ENCODE measurements around the gene FHOD1.

The FHOD1 gene

DNA sequence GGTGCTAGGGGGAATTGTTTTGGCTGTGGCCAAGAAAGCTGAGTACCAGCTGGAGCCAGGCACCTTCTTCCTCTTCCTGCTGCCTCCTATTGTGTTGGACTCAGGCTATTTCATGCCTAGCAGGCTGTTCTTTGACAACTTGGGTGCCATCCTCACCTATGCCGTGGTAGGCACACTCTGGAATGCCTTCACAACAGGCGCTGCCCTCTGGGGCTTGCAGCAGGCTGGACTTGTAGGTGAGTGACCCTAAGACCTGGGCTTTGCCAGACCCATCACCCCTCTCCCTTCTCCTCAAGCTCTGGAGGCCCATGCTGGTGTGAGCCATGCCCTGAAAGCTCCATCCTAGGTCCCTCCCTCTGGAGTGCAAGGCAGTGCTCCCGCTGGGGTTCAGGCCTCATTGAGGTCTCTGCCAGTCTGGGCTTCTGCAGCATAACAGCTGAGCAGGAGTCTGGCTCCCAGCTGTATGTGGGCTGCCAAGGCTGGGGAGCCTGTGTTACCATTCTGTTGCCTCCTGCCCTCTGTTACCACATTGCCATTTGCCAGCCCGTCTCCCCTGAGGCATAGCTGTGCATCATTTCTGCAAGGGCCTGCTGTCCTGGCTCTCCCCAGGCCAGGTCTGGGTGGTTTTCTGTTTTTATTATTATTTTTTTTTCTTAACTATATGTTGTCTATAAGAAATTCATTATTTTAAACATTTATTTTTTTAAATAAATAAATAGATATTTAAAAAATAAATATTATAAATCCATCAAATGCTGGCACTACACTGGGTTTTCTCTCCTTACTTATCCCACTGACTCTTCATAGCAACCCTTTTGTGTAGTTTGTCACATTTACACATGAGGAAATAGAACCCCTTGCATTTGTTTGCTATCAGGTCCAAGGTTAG lies 5.6 kb upstream of the FHOD1 start:
- no peak overlapping the region for H3K4me3 ChIP-seq (ENCODE audit: low read length in 2 of 2)
- peak overlapping the region; percentile 19 for H3K18ac ChIP-seq (ENCODE audit: low read length)
- H4K8ac ChIP-seq (ENCODE audit: low read depth, low read length), result no peak overlapping the region
- no peak overlapping the region for H2BK12ac ChIP-seq (ENCODE audit: low read length)
- H3K36me3 ChIP-seq (replicated peaks in 1 of 2; ENCODE audit: control insufficient read depth in 2 of 2, insufficient read depth in 2 of 2, low read length in 2 of 2), result no peaks in the 10 kb centered on the region
- no CpG with 5 or more reads among the region's 4 CpGs for WGBS, 2 donors (ENCODE audit: extremely low coverage in 2 of 2, insufficient read length in 2 of 2, insufficient replicate concordance in 1 of 2)
- no peak overlapping the region for H3K27ac ChIP-seq (replicated peaks; ENCODE audit: low read length)
- peaks cover 0 to 29% (median 7%) of the 10 kb centered on the region in 3 experiments for H3K27me3 ChIP-seq (ENCODE audit: control insufficient read depth in 3 of 3, insufficient read depth in 3 of 3, low read depth in 1 of 3, low read length in 3 of 3)
- H3K79me1 ChIP-seq (ENCODE audit: low read depth, low read length), result no peaks in the 10 kb centered on the region
- peak overlapping the region; percentile 38 for H3K4ac ChIP-seq (ENCODE audit: low read length)
- peak overlapping the region; percentile 48 for H2BK120ac ChIP-seq (ENCODE audit: low read depth, low read length)
- no peak overlapping the region for H2BK15ac ChIP-seq (ENCODE audit: low read length)
- H3K14ac ChIP-seq (ENCODE audit: low read length), result no peak overlapping the region
- H3K4me2 ChIP-seq (ENCODE audit: insufficient read depth, low read length, poor library complexity, severe bottlenecking), result no peak overlapping the region
- DNase-seq (ENCODE audit: low spot score), result no peak
- H3K9ac ChIP-seq (ENCODE audit: low read depth, low read length, poor library complexity), result peak overlapping the region; percentile 34
- no peak overlapping the region for H4K91ac ChIP-seq (ENCODE audit: low read depth, low read length, poor library complexity)
- H2BK5ac ChIP-seq (ENCODE audit: low read length), result no peak overlapping the region
- H3K9me3 ChIP-seq (replicated peaks in 1 of 2; ENCODE audit: control insufficient read depth in 2 of 2, insufficient read depth in 1 of 2, low read depth in 1 of 2, low read length in 2 of 2), result no peaks in the 10 kb centered on the region
- peaks cover 16% of the 10 kb centered on the region in 2 donors for H3K4me1 ChIP-seq (ENCODE audit: control insufficient read depth in 2 of 2, insufficient read depth in 1 of 2, low read depth in 1 of 2, low read length in 2 of 2)
- H3K23ac ChIP-seq (ENCODE audit: low read depth, low read length, poor library complexity), result no peak overlapping the region
- peak overlapping the region; percentile 47 for H2AK5ac ChIP-seq (ENCODE audit: low read depth, low read length)
- H2AFZ ChIP-seq (ENCODE audit: low read length), result no peak overlapping the region

DNA sequence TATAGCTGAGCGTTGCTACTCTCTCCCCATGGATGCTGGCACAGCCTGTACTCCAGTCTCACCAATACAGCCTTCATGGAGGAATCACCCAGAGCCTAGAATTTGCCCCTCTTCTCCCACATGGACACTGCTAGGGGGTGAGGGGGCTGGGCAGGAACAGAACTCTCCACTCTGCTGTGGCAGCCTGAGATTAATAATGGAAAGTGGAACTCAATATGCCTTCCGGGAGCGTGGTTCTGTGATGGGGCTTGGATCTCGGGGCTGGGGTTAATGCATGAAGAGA lies 2.7 kb upstream of the FHOD1 start:
- WGBS, 2 donors (ENCODE audit: extremely low coverage in 2 of 2, insufficient read length in 2 of 2, insufficient replicate concordance in 1 of 2), result no CpG with 5 or more reads among the region's 4 CpGs
- Histone ChIP-seq H3K27me3 (ENCODE audit: control insufficient read depth in 3 of 3, insufficient read depth in 3 of 3, low read depth in 1 of 3, low read length in 3 of 3) (peaks cover 0 to 30% (median 7%) of the 10 kb centered on the region in 3 experiments), H3K23ac (ENCODE audit: low read depth, low read length, poor library complexity) (no peak overlapping the region), H2AK5ac (ENCODE audit: low read depth, low read length) (no peak overlapping the region), H2BK12ac (ENCODE audit: low read length) (peak overlapping the region; percentile 24), H3K9ac (ENCODE audit: low read depth, low read length, poor library complexity) (no peak overlapping the region), H2AFZ (ENCODE audit: low read length) (peak overlapping the region; percentile 96), H3K9me3 (replicated peaks in 1 of 2; ENCODE audit: control insufficient read depth in 2 of 2, insufficient read depth in 1 of 2, low read depth in 1 of 2, low read length in 2 of 2) (no peaks in the 10 kb centered on the region), H3K4me1 (ENCODE audit: control insufficient read depth in 2 of 2, insufficient read depth in 1 of 2, low read depth in 1 of 2, low read length in 2 of 2) (peaks cover 25 to 27% of the 10 kb centered on the region in 2 donors), H3K4me2 (ENCODE audit: insufficient read depth, low read length, poor library complexity, severe bottlenecking) (no peak overlapping the region), H3K79me1 (ENCODE audit: low read depth, low read length) (no peaks in the 10 kb centered on the region), H3K36me3 (replicated peaks in 1 of 2; ENCODE audit: control insufficient read depth in 2 of 2, insufficient read depth in 2 of 2, low read length in 2 of 2) (no peaks in the 10 kb centered on the region), H3K4ac (ENCODE audit: low read length) (no peak overlapping the region), H2BK15ac (ENCODE audit: low read length) (no peak overlapping the region), H3K27ac (replicated peaks; ENCODE audit: low read length) (no peak overlapping the region), H3K18ac (ENCODE audit: low read length) (no peak overlapping the region), H3K4me3 (ENCODE audit: low read length in 2 of 2) (no peak overlapping the region), H4K91ac (ENCODE audit: low read depth, low read length, poor library complexity) (no peak overlapping the region), H4K8ac (ENCODE audit: low read depth, low read length) (no peak overlapping the region), H3K14ac (ENCODE audit: low read length) (no peak overlapping the region), H2BK120ac (ENCODE audit: low read depth, low read length) (no peak overlapping the region), H2BK5ac (ENCODE audit: low read length) (no peak overlapping the region)
- DNase-seq (ENCODE audit: low spot score), result no peak

DNA sequence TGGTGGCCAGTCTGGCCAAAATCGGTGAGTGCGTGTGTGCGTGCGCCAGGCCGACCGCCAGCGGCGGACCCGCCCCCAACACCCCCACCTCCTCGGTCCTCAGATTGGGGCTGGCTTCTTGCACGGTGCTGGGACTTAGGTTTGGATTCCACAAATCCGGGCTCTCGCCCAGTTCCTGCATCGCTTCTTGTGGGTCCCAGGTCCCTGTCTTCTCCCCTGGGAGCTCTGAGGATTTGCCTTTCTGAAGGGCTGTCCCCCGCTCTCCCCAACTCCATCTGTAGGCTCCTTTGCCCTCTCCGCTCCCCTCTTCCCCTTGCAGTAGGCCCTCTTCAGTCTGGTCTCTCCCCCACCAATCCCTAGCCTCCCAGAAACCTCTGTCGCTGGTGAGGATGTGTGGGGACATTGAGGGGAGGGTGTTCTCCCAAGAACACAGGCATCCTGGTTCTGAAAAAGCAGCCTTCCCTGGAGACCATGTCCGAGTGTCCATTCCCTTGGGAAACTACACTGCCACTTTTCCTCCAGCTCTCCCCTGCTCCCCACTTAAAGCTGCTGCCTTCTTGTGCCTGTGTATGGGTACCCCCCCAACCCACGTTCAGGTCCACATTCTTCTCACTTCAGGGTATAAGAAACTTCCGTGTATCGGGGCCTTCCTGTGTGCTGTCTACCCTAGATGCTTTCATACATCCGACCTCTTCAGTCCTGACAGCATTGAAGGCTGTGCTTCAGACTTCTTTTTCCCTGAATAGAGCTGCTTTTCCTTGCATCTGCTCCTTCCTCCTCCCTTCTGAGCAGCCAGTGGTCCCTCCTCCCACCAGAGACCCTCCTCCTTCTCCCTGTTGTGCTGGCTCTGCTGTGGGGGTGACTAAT lies 2.1 kb upstream of the FHOD1 start:
- Histone ChIP-seq H2AK5ac (ENCODE audit: low read depth, low read length) (peak overlapping the region; percentile 8), H4K91ac (ENCODE audit: low read depth, low read length, poor library complexity) (no peak overlapping the region), H3K36me3 (replicated peaks in 1 of 2; ENCODE audit: control insufficient read depth in 2 of 2, insufficient read depth in 2 of 2, low read length in 2 of 2) (no peaks in the 10 kb centered on the region), H3K27ac (replicated peaks; ENCODE audit: low read length) (no peak overlapping the region), H2BK120ac (ENCODE audit: low read depth, low read length) (no peak overlapping the region), H3K23ac (ENCODE audit: low read depth, low read length, poor library complexity) (peak overlapping the region; percentile 34), H2BK15ac (ENCODE audit: low read length) (peak overlapping the region; percentile 86), H4K8ac (ENCODE audit: low read depth, low read length) (no peak overlapping the region), H3K9me3 (replicated peaks in 1 of 2; ENCODE audit: control insufficient read depth in 2 of 2, insufficient read depth in 1 of 2, low read depth in 1 of 2, low read length in 2 of 2) (no peaks in the 10 kb centered on the region), H2BK12ac (ENCODE audit: low read length) (peak overlapping the region; percentile 24), H3K4ac (ENCODE audit: low read length) (no peak overlapping the region), H2BK5ac (ENCODE audit: low read length) (peak overlapping the region; percentile 62), H3K4me1 (ENCODE audit: control insufficient read depth in 2 of 2, insufficient read depth in 1 of 2, low read depth in 1 of 2, low read length in 2 of 2) (peaks cover 27 to 29% of the 10 kb centered on the region in 2 donors), H3K4me3 (ENCODE audit: low read length in 2 of 2) (peak overlapping the region; percentile 80 to 86), H2AFZ (ENCODE audit: low read length) (peak overlapping the region; percentile 96), H3K79me1 (ENCODE audit: low read depth, low read length) (no peaks in the 10 kb centered on the region), H3K4me2 (ENCODE audit: insufficient read depth, low read length, poor library complexity, severe bottlenecking) (peak overlapping the region; percentile 99), H3K9ac (ENCODE audit: low read depth, low read length, poor library complexity) (peak overlapping the region; percentile 93), H3K27me3 (ENCODE audit: control insufficient read depth in 3 of 3, insufficient read depth in 3 of 3, low read depth in 1 of 3, low read length in 3 of 3) (peaks cover 0 to 30% (median 7%) of the 10 kb centered on the region in 3 experiments), H3K14ac (ENCODE audit: low read length) (peak overlapping the region; percentile 73), H3K18ac (ENCODE audit: low read length) (peak overlapping the region; percentile 88)
- DNase-seq (ENCODE audit: low spot score), result no peak
- WGBS, 2 donors (ENCODE audit: extremely low coverage in 2 of 2, insufficient read length in 2 of 2, insufficient replicate concordance in 1 of 2), result no CpG with 5 or more reads among the region's 22 CpGs

Data from neuronal stem cell (in vitro differentiated cells).